Fibroblast of lung (primary cell): ENCODE measurements around the gene CERK. TPM values are rescaled to one million over a fixed set of nuclear protein-coding genes. Genes with fewer than 3 reads are reported as not detected.

Experiments
- DNase-seq, 2 donors: peaks; one replicate each; pipeline versions ENCODE4 v3.0.0 to v3.0.0-alpha.2; 2010; ENCODE audit warnings: low read depth in 2 of 2
- H2AFZ ChIP-seq: 2 replicates; pipeline ENCODE4 v1.5.1; 2012; ENCODE audit warnings: low read length, control low read depth, inconsistent platforms
- H3K27ac ChIP-seq: 2 replicates; pipeline ENCODE4 v1.5.1; 2011; ENCODE audit warnings: low read length, control low read depth; ENCODE audit not compliant: insufficient read depth
- H3K27me3 ChIP-seq: 2 replicates; pipeline ENCODE4 v1.5.1; 2011; ENCODE audit warnings: mild to moderate bottlenecking, low read length; ENCODE audit not compliant: control insufficient read depth, insufficient read depth
- H3K36me3 ChIP-seq: 2 replicates; pipeline ENCODE4 v1.5.1; 2011; ENCODE audit warnings: low read length; ENCODE audit not compliant: control insufficient read depth, insufficient read depth
- H3K4me1 ChIP-seq: 2 replicates; pipeline ENCODE4 v1.5.1; 2011; ENCODE audit warnings: low read length; ENCODE audit not compliant: control insufficient read depth, insufficient read depth; ENCODE audit errors: extremely low read depth
- H3K4me2 ChIP-seq: 2 replicates; pipeline ENCODE4 v1.5.1; 2011; ENCODE audit warnings: low read length, control low read depth; ENCODE audit not compliant: insufficient read depth; ENCODE audit errors: extremely low read depth
- H3K4me3 ChIP-seq, 4 experiments: fragments of 200-600 bp in 1 of 4; sonication (generic) in 1 of 4; replicated peaks in 1 of 4; 2 replicates each; pipeline ENCODE4 v1.5.1; 2011 to 2016; ENCODE audit warnings: low read length in 4 of 4, low read depth in 3 of 4, mild to moderate bottlenecking in 3 of 4, control low read depth in 2 of 4, inconsistent platforms in 1 of 4, mixed read lengths in 1 of 4; ENCODE audit not compliant: insufficient read depth in 1 of 4; ENCODE audit errors: control extremely low read depth in 1 of 4
- H3K79me2 ChIP-seq: 2 replicates; pipeline ENCODE4 v1.5.1; 2012; ENCODE audit warnings: mild to moderate bottlenecking, low read length, inconsistent platforms; ENCODE audit not compliant: control insufficient read depth, insufficient read depth
- H3K9ac ChIP-seq: 2 replicates; pipeline ENCODE4 v1.5.1; 2011; ENCODE audit warnings: mild to moderate bottlenecking, low read length, control low read depth; ENCODE audit not compliant: insufficient read depth
- H3K9me3 ChIP-seq: 2 replicates; pipeline ENCODE4 v1.5.1; 2012; ENCODE audit warnings: low read depth, low read length; ENCODE audit not compliant: control insufficient read depth, insufficient read depth
- H4K20me1 ChIP-seq: 2 replicates; pipeline ENCODE4 v1.5.1; 2011; ENCODE audit warnings: low read length; ENCODE audit not compliant: control insufficient read depth, insufficient read depth; ENCODE audit errors: extremely low read depth
- EZH2 ChIP-seq: IDR thresholded peaks from 2 replicates; pipeline ENCODE4 v1.5.1; 2012; ENCODE audit warnings: low read length, control low read depth, mild to moderate bottlenecking; ENCODE audit errors: missing control alignments
- polyA plus RNA-seq, 2 donors: library from polyadenylated mRNA; depleted of rRNA in 1 of 2; stranded (reverse) in 1 of 2; unstranded in 1 of 2; fragments of >200 nt; gene quantifications; 2 replicates each; pipeline ENCODE4 v1.2.1, GENCODE V29; 2011 to 2012; ENCODE audit warnings: missing spikeins in 1 of 2
- total RNA-seq: library from RNA; depleted of rRNA; stranded (reverse); fragments of >200 nt; gene quantifications from 2 replicates; pipeline ENCODE4 v1.2.1, GENCODE V29; 2014
- TF ChIP-seq, protein P1 (sequence below), 2 donors: IDR thresholded peaks in 1 of 2; conservative IDR thresholded peaks in 1 of 2; 1 replicate in 1 of 2; 2 replicates in 1 of 2; pipeline ENCODE4 v1.5.1; 2011 to 2012; ENCODE audit warnings: low read length in 2 of 2, control low read depth in 1 of 2, inconsistent platforms in 1 of 2, low read depth in 1 of 2, mild to moderate bottlenecking in 1 of 2

The CERK gene
- total and polyA plus RNA-seq, 2 donors (not counting 1 experiment from before 2014, with no cell fraction given), result 19.5 to 24.9 TPM

DNA sequence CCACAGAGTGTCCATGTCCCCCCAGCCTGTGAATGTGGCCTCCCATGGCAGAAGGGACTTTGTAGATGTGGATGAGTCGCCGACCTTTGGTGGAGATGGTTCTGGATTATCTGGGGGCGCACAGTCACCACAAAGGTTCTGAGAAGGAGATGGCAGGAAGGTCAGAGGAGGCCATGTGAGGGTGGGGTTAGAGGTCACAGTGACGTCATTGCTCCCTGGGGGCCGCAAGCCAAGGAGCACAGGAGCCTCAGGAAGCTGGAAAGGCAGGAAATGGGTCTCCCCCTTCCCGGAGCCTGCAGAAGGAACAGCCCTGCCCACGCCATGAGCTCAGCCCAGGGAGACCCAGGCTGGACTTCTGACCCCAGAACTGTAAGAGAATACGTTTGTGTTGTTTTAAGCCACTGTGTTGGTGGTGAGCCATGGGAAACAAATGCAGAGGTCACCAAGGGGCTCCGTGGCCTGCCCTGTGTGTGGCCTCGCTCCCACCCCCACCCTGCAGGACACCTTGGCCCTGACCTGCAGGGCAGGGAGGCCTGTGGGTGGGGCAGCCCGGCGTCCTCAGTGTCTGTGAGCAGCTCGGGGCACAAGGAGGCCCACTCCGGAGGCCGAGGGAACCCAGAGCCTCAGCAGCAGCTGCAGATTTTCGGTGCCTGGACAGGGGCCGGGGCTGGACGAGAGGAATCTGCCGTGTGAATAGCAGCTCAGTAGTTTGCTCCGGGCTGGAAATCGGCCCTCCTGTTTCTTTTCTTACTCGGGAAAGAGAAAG is 85.8 kb downstream of the CERK start:
- TF ChIP-seq, protein P1, sequence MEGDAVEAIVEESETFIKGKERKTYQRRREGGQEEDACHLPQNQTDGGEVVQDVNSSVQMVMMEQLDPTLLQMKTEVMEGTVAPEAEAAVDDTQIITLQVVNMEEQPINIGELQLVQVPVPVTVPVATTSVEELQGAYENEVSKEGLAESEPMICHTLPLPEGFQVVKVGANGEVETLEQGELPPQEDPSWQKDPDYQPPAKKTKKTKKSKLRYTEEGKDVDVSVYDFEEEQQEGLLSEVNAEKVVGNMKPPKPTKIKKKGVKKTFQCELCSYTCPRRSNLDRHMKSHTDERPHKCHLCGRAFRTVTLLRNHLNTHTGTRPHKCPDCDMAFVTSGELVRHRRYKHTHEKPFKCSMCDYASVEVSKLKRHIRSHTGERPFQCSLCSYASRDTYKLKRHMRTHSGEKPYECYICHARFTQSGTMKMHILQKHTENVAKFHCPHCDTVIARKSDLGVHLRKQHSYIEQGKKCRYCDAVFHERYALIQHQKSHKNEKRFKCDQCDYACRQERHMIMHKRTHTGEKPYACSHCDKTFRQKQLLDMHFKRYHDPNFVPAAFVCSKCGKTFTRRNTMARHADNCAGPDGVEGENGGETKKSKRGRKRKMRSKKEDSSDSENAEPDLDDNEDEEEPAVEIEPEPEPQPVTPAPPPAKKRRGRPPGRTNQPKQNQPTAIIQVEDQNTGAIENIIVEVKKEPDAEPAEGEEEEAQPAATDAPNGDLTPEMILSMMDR (conservative IDR thresholded peaks at IDR 0.05 in 1 of 2, IDR thresholded peaks at IDR 0.05 in 1 of 2; ENCODE audit: low read depth in 1 of 2, low read length in 2 of 2), result no peak
- no peak for TF ChIP-seq EZH2
- no peaks in the 10 kb centered on the region for H3K27me3 ChIP-seq
- no peak overlapping the region for H3K9ac ChIP-seq
- H3K4me1 ChIP-seq, result peaks cover 5% of the 10 kb centered on the region
- no peaks in the 10 kb centered on the region for H3K36me3 ChIP-seq
- peak; percentile 22 to 92 for DNase-seq
- no peaks in the 10 kb centered on the region for H3K9me3 ChIP-seq
- H3K4me2 ChIP-seq, result no peak overlapping the region
- H3K27ac ChIP-seq, result no peak overlapping the region
- no peak overlapping the region for H2AFZ ChIP-seq
- no peak overlapping the region for H3K4me3 ChIP-seq
- H3K79me2 ChIP-seq, result no peaks in the 10 kb centered on the region
- no peaks in the 10 kb centered on the region for H4K20me1 ChIP-seq

DNA sequence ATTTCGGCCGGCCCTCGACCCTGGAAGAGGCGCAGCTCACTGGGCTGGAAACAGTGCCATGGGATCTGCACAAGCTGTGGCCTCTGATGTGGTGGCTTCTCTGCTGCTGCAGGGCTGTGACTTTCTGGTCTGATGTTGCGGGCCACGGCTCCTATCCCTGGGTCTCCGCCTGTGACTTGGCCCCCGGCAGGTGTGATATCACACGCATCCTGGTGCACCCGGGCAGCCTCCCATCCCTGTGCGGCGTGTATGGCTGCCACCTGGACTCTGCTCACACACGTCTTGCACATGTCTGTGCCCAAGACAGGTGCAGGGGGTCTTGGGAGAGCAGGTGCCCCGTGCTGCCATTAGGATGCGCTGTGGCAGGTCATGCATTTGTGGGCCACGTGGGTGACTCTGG is 86.7 kb downstream of the CERK start:
- Histone ChIP-seq H3K4me2 (no peak overlapping the region), H3K9ac (no peak overlapping the region), H3K36me3 (no peaks in the 10 kb centered on the region), H3K27me3 (no peaks in the 10 kb centered on the region), H3K4me1 (peaks cover 5% of the 10 kb centered on the region), H3K9me3 (no peaks in the 10 kb centered on the region), H2AFZ (no peak overlapping the region), H3K27ac (no peak overlapping the region), H3K79me2 (no peaks in the 10 kb centered on the region), H4K20me1 (no peaks in the 10 kb centered on the region), H3K4me3 (no peak overlapping the region)
- DNase-seq, result no peak
- TF ChIP-seq, protein P1 (conservative IDR thresholded peaks at IDR 0.05 in 1 of 2, IDR thresholded peaks at IDR 0.05 in 1 of 2; ENCODE audit: low read depth in 1 of 2, low read length in 2 of 2), result no peak
- no peak for TF ChIP-seq EZH2

DNA sequence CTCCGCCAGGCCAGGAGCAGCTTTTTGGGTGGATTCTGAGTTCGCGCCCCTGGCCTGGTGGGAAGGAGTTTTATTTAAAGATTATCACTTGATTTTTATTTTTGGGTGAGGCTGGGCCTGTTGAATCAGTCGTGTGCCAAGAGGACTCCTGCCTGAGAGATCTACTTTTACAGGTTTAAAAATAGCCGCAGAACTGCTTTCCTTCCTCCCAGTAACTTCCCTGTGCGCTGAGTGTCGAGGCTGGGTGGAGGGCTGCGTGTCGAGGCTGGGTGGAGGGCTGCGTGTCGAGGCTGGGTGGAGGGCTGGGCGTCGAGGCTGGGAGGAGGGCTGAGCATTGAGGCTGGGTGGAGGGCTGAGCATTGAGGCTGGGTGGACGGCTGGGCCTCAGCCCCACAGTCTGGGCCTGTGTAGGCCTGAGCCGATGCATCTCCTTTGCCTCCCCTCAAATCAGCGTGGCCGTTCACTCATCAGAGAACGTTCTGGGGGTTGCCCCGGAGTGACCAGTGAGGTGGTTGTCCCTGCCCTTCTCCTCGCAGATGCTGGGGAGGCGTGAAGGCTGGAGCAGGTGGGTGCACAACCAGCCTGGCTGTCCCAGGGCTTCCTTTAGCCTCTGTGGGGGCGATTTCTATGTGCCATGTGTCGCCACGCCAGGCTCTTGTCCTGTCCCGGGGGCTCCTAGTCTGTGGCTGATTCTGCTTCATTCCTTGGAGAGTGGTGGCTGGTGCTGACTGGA is 87.8 kb downstream of the CERK start:
- no peaks in the 10 kb centered on the region for H3K9me3 ChIP-seq
- no peaks in the 10 kb centered on the region for H4K20me1 ChIP-seq
- H3K36me3 ChIP-seq, result no peaks in the 10 kb centered on the region
- no peaks in the 10 kb centered on the region for H3K79me2 ChIP-seq
- H2AFZ ChIP-seq, result no peak overlapping the region
- no peak overlapping the region for H3K4me3 ChIP-seq
- peaks cover 5% of the 10 kb centered on the region for H3K4me1 ChIP-seq
- H3K9ac ChIP-seq, result peak overlapping the region; percentile 28
- H3K27ac ChIP-seq, result peak overlapping the region; percentile 44
- DNase-seq, result no peak
- H3K4me2 ChIP-seq, result no peak overlapping the region
- H3K27me3 ChIP-seq, result no peaks in the 10 kb centered on the region
- no peak for TF ChIP-seq EZH2
- TF ChIP-seq, protein P1 (conservative IDR thresholded peaks at IDR 0.05 in 1 of 2, IDR thresholded peaks at IDR 0.05 in 1 of 2; ENCODE audit: low read depth in 1 of 2, low read length in 2 of 2), result no peak
